ENCODE data around the gene RERE.

- TF ChIP-seq POLR2AphosphoS5 (IDR thresholded peaks at IDR 0.05; ENCODE audit: insufficient read depth in 1 of 2, low read depth in 1 of 2) = no peak
- TF ChIP-seq, protein P1, sequence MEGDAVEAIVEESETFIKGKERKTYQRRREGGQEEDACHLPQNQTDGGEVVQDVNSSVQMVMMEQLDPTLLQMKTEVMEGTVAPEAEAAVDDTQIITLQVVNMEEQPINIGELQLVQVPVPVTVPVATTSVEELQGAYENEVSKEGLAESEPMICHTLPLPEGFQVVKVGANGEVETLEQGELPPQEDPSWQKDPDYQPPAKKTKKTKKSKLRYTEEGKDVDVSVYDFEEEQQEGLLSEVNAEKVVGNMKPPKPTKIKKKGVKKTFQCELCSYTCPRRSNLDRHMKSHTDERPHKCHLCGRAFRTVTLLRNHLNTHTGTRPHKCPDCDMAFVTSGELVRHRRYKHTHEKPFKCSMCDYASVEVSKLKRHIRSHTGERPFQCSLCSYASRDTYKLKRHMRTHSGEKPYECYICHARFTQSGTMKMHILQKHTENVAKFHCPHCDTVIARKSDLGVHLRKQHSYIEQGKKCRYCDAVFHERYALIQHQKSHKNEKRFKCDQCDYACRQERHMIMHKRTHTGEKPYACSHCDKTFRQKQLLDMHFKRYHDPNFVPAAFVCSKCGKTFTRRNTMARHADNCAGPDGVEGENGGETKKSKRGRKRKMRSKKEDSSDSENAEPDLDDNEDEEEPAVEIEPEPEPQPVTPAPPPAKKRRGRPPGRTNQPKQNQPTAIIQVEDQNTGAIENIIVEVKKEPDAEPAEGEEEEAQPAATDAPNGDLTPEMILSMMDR (IDR thresholded peaks at IDR 0.05) = no peak
These were observed 482.2 kb downstream of the RERE start for GRCh38 chr1:8335246-8335645.
